HG03342 (cell line): ENCODE results near the gene ERC2.

Experiments
- ATAC-seq: cut with Tn5 transposase; IDR thresholded peaks from one replicate; pipeline ENCODE4 v1.9.1; 2021; ENCODE audit warnings: mild to moderate bottlenecking, moderate library complexity; ENCODE audit not compliant: unreplicated experiment

Gene ERC2

GRCh38 chr3:56260262-56260661, 208.0 kb downstream of the ERC2 start:
- no peak for ATAC-seq

GRCh38 chr3:56257826-56258225, 210.4 kb downstream of the ERC2 start:
- ATAC-seq = no peak

GRCh38 chr3:56254835-56255234, 213.4 kb downstream of the ERC2 start:
- no peak for ATAC-seq

- ATAC-seq = no peak
Observed at GRCh38 chr3:56253941-56254665, 214.2 kb downstream of the ERC2 start.

GRCh38 chr3:56251343-56251945, 216.8 kb downstream of the ERC2 start:
- ATAC-seq = no peak

- ATAC-seq = no peak
Observed at GRCh38 chr3:56248021-56248420, 220.2 kb downstream of the ERC2 start.

GRCh38 chr3:56238299-56238698, 230.0 kb downstream of the ERC2 start:
- ATAC-seq = no peak

- ATAC-seq = no peak
Observed at GRCh38 chr3:56233742-56234141, 234.5 kb downstream of the ERC2 start.

- no peak for ATAC-seq
Observed at GRCh38 chr3:56229311-56229710, 239.0 kb downstream of the ERC2 start.

- ATAC-seq = no peak
Observed at GRCh38 chr3:56222866-56223265, 245.4 kb downstream of the ERC2 start.

- no peak for ATAC-seq
Observed at GRCh38 chr3:56219894-56220805, 248.1 kb downstream of the ERC2 start.

- no peak for ATAC-seq
Observed at GRCh38 chr3:56209982-56210751, 258.1 kb downstream of the ERC2 start.

- no peak for ATAC-seq
Observed at GRCh38 chr3:56207922-56208321, 260.3 kb downstream of the ERC2 start.

- no peak for ATAC-seq
Observed at GRCh38 chr3:56205406-56205805, 262.9 kb downstream of the ERC2 start.

GRCh38 chr3:56202997-56203396, 265.3 kb downstream of the ERC2 start:
- ATAC-seq = no peak

- ATAC-seq = no peak
Observed at GRCh38 chr3:56201407-56201806, 266.9 kb downstream of the ERC2 start.

GRCh38 chr3:56200251-56200650, 268.0 kb downstream of the ERC2 start:
- ATAC-seq = no peak

GRCh38 chr3:56197991-56198390, 270.3 kb downstream of the ERC2 start:
- ATAC-seq = no peak

- no peak for ATAC-seq
Observed at GRCh38 chr3:56197259-56197965, 270.9 kb downstream of the ERC2 start.

- no peak for ATAC-seq
Observed at GRCh38 chr3:56196700-56197099, 271.6 kb downstream of the ERC2 start.
